SU-DHL-6 (cell line): ENCODE measurements around the gene KLRC3.
"Not testable (repeated sequence)": the region's sequence is repeated elsewhere in the genome, so short reads cannot be mapped to it uniquely, and the experiment has no call there.

ENCODE experiments used
- H2AFZ ChIP-seq: fragments of 200-600 bp; sonication (generic); 2 replicates; pipeline ENCODE4 v1.6.1; 2014; ENCODE audit warnings: low read depth, mild to moderate bottlenecking, moderate library complexity, mixed read lengths, antibody characterized with exemption, low read length; ENCODE audit not compliant: severe bottlenecking
- H3F3A ChIP-seq: fragments of 200-600 bp; shearing (Covaris generic); 2 replicates; pipeline ENCODE4 v1.6.0; 2016; ENCODE audit warnings: antibody characterized with exemption, mild to moderate bottlenecking; ENCODE audit not compliant: insufficient read depth
- H3K27ac ChIP-seq: fragments of 200-600 bp; sonication (generic); 2 replicates; pipeline ENCODE4 v1.5.1; 2016; ENCODE audit warnings: low read depth, mild to moderate bottlenecking, low read length, moderate library complexity, mixed read lengths
- H3K27me3 ChIP-seq: fragments of 200-600 bp; sonication (generic), shearing (Covaris generic); 2 replicates; pipeline ENCODE4 v1.6.0; 2014; ENCODE audit warnings: mild to moderate bottlenecking, low read length
- H3K36me3 ChIP-seq: fragments of 200-600 bp; sonication (generic); 2 replicates; pipeline ENCODE4 v1.6.1; 2014; ENCODE audit warnings: mild to moderate bottlenecking, low read length, mixed read lengths
- H3K4me2 ChIP-seq: fragments of 300-600, 200-600 bp; shearing (Covaris generic), sonication (generic); 2 replicates; pipeline ENCODE4 v1.6.0; 2014; ENCODE audit warnings: low read length, low read depth, mild to moderate bottlenecking; ENCODE audit not compliant: poor library complexity, severe bottlenecking
- H3K4me3 ChIP-seq: fragments of 200-600 bp; sonication (generic); 2 replicates; pipeline ENCODE4 v1.5.1; 2014; ENCODE audit warnings: antibody characterized with exemption, low read length, mild to moderate bottlenecking, mixed read lengths; ENCODE audit not compliant: insufficient read depth, poor library complexity, severe bottlenecking
- H3K79me2 ChIP-seq: fragments of 200-600 bp; sonication (generic); 2 replicates; pipeline ENCODE4 v1.6.1; 2014; ENCODE audit warnings: mild to moderate bottlenecking, low read length, moderate library complexity; ENCODE audit not compliant: insufficient read depth
- H3K9ac ChIP-seq: fragments of 200-600 bp; sonication (generic); 2 replicates; pipeline ENCODE4 v1.7.0; 2014; ENCODE audit warnings: mild to moderate bottlenecking, low read length
- H3K9me2 ChIP-seq: fragments of 200-600 bp; sonication (generic); replicated peaks from 2 replicates; pipeline ENCODE4 v1.6.1; 2014; ENCODE audit warnings: low read length; ENCODE audit not compliant: insufficient read depth
- H3K9me3 ChIP-seq: fragments of 200-600 bp; sonication (generic); 2 replicates; pipeline ENCODE4 v1.6.1; 2014; ENCODE audit warnings: low read length, mixed read lengths; ENCODE audit not compliant: insufficient read depth
- H4K20me1 ChIP-seq: fragments of 200-600 bp; sonication (generic); 2 replicates; pipeline ENCODE4 v1.6.1; 2014; ENCODE audit warnings: low read depth, mild to moderate bottlenecking, antibody characterized with exemption, low read length, moderate library complexity, mixed read lengths
- CTCF ChIP-seq: fragments of 200-600 bp; sonication (generic); IDR thresholded peaks from one replicate; pipeline ENCODE4 v1.5.1; 2017; ENCODE audit warnings: antibody characterized with exemption, mild to moderate bottlenecking, low read length, moderate library complexity; ENCODE audit not compliant: insufficient read depth, poor library complexity, severe bottlenecking
- EZH2phosphoT487 ChIP-seq: fragments of 200-600 bp; sonication (generic), shearing (Covaris generic); conservative IDR thresholded peaks from 2 replicates; pipeline ENCODE4 v1.6.1; 2018; ENCODE audit warnings: mild to moderate bottlenecking, antibody characterized with exemption, low read length, moderate library complexity, mixed read lengths

Gene KLRC3

GRCh38 chr12:10420334-10420733, at the start of gene KLRC3:
KLRC3 (minus strand) TSS chr12:10420595; CDS start chr12:10420550, 45 bp downstream.
- H3K9me2 ChIP-seq, H3K27me3 ChIP-seq, H2AFZ ChIP-seq, H4K20me1 ChIP-seq, H3K4me2 ChIP-seq, H3K9me3 ChIP-seq, H3K36me3 ChIP-seq, H3F3A ChIP-seq, H3K27ac ChIP-seq, H3K4me3 ChIP-seq, H3K9ac ChIP-seq, H3K79me2 ChIP-seq: not testable (repeated sequence)

- H3K27ac ChIP-seq = no peak overlapping the region
- H3K4me3 ChIP-seq = no peak overlapping the region
- no peak overlapping the region for H3K4me2 ChIP-seq
- TF ChIP-seq EZH2phosphoT487 = no peak
- no peak for TF ChIP-seq CTCF
- H3K27me3 ChIP-seq = no peaks in the 10 kb centered on the region
- H3K9me2 ChIP-seq = no peaks in the 10 kb centered on the region
- H3K36me3 ChIP-seq = no peaks in the 10 kb centered on the region
- H2AFZ ChIP-seq = no peak overlapping the region
- H4K20me1 ChIP-seq = no peaks in the 10 kb centered on the region
- no peak overlapping the region for H3K9ac ChIP-seq
- no peaks in the 10 kb centered on the region for H3K9me3 ChIP-seq
- no peaks in the 10 kb centered on the region for H3K79me2 ChIP-seq
- no peaks in the 10 kb centered on the region for H3F3A ChIP-seq
Measured at GRCh38 chr12:10469701-10470100, 49.3 kb upstream of the KLRC3 start.

- TF ChIP-seq EZH2phosphoT487 = no peak
- Histone ChIP-seq H3K4me3 (no peak overlapping the region), H3K79me2 (no peaks in the 10 kb centered on the region), H2AFZ (no peak overlapping the region), H3F3A (no peaks in the 10 kb centered on the region), H3K4me2 (no peak overlapping the region), H3K27me3 (no peaks in the 10 kb centered on the region), H3K9me2 (no peaks in the 10 kb centered on the region), H3K36me3 (no peaks in the 10 kb centered on the region), H3K9me3 (no peaks in the 10 kb centered on the region), H3K9ac (no peak overlapping the region), H3K27ac (no peak overlapping the region), H4K20me1 (no peaks in the 10 kb centered on the region)
Measured at GRCh38 chr12:10466311-10466710, 45.9 kb upstream of the KLRC3 start.

DNA sequence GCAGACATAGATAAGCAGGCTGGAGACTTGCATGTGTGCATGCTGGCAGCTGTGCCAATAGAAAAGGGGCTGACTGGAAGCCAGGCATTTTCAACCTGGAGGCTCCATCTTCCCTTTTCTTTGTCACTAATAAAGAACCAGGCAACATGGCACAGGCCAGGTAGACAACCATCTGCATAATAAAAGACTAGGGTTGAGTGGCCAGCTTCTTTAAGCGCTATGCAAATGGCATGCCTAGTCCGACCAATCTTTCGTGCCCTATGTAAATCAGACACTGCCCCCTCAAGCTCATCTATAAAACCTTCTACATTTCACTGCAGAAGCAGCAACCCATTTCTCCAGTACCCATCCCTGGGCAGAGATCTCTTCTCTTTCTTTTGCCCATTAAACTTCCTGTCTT, 37.4 kb upstream of the KLRC3 start:
- no peak overlapping the region for H3K9ac ChIP-seq
- no peaks in the 10 kb centered on the region for H3K27me3 ChIP-seq
- TF ChIP-seq EZH2phosphoT487 (no peak), CTCF (no peak)
- no peaks in the 10 kb centered on the region for H4K20me1 ChIP-seq
- H2AFZ ChIP-seq = no peak overlapping the region
- no peaks in the 10 kb centered on the region for H3F3A ChIP-seq
- H3K36me3 ChIP-seq = no peaks in the 10 kb centered on the region
- H3K9me3 ChIP-seq = no peaks in the 10 kb centered on the region
- no peak overlapping the region for H3K4me2 ChIP-seq
- H3K9me2 ChIP-seq = no peaks in the 10 kb centered on the region
- H3K79me2 ChIP-seq = no peaks in the 10 kb centered on the region
- H3K27ac ChIP-seq = no peak overlapping the region
- H3K4me3 ChIP-seq = no peak overlapping the region
